ENCODE measurements around the gene CEP72.
"Not testable (repeated sequence)": the region's sequence is repeated elsewhere in the genome, so short reads cannot be mapped to it uniquely, and the experiment has no call there.

CEP72 gene

GRCh38 chr5:675111-675870 lies 63.2 kb downstream of the CEP72 start:
- no peak overlapping the region for H3K4me3 ChIP-seq (ENCODE audit: low read depth in 1 of 2, low read length in 1 of 2)
- H3K9me3 ChIP-seq = no peaks in the 10 kb centered on the region
- H3K4me1 ChIP-seq (ENCODE audit: control insufficient read depth in 1 of 2, insufficient read depth in 1 of 2, low read depth in 1 of 2, low read length in 1 of 2) = no peaks in the 10 kb centered on the region
- no peaks in the 10 kb centered on the region for H3K36me3 ChIP-seq
- no peak overlapping the region for H3K27ac ChIP-seq
- peaks cover 44% of the 10 kb centered on the region for H3K27me3 ChIP-seq
- no peak for TF ChIP-seq CTCF (IDR thresholded peaks at IDR 0.05)

GRCh38 chr5:675871-676698 lies 63.9 kb downstream of the CEP72 start:
- Histone ChIP-seq H3K4me3 (ENCODE audit: low read depth in 1 of 2, low read length in 1 of 2) (no peak overlapping the region), H3K9me3 (no peaks in the 10 kb centered on the region), H3K36me3 (no peaks in the 10 kb centered on the region), H3K27ac (no peak overlapping the region), H3K4me1 (ENCODE audit: control insufficient read depth in 1 of 2, insufficient read depth in 1 of 2, low read depth in 1 of 2, low read length in 1 of 2) (no peaks in the 10 kb centered on the region), H3K27me3 (peaks cover 36% of the 10 kb centered on the region)
- TF ChIP-seq CTCF (IDR thresholded peaks at IDR 0.05) = no peak

- Histone ChIP-seq H3K36me3 (no peaks in the 10 kb centered on the region), H3K27me3 (peaks cover 30% of the 10 kb centered on the region), H3K27ac (no peak overlapping the region), H3K4me3 (ENCODE audit: low read depth in 1 of 2, low read length in 1 of 2) (no peak overlapping the region), H3K9me3 (no peaks in the 10 kb centered on the region), H3K4me1 (ENCODE audit: control insufficient read depth in 1 of 2, insufficient read depth in 1 of 2, low read depth in 1 of 2, low read length in 1 of 2) (no peaks in the 10 kb centered on the region)
- TF ChIP-seq CTCF (IDR thresholded peaks at IDR 0.05) = no peak
Observed at GRCh38 chr5:676699-677076, 64.5 kb downstream of the CEP72 start.

GRCh38 chr5:677131-678101 lies 65.3 kb downstream of the CEP72 start:
- Histone ChIP-seq H3K27me3 (peaks cover 23% of the 10 kb centered on the region), H3K4me1 (ENCODE audit: control insufficient read depth in 1 of 2, insufficient read depth in 1 of 2, low read depth in 1 of 2, low read length in 1 of 2) (no peaks in the 10 kb centered on the region), H3K36me3 (no peaks in the 10 kb centered on the region), H3K9me3 (no peaks in the 10 kb centered on the region), H3K4me3 (ENCODE audit: low read depth in 1 of 2, low read length in 1 of 2) (no peak overlapping the region), H3K27ac (no peak overlapping the region)
- TF ChIP-seq CTCF (IDR thresholded peaks at IDR 0.05) = no peak

GRCh38 chr5:678521-678920 lies 66.4 kb downstream of the CEP72 start:
- H3K4me3 ChIP-seq (ENCODE audit: low read depth in 1 of 2, low read length in 1 of 2); H3K36me3 ChIP-seq; H3K9me3 ChIP-seq; H3K4me1 ChIP-seq (ENCODE audit: control insufficient read depth in 1 of 2, insufficient read depth in 1 of 2, low read depth in 1 of 2, low read length in 1 of 2); H3K27ac ChIP-seq: not testable (repeated sequence)
- peaks cover 12% of the 10 kb centered on the region for H3K27me3 ChIP-seq

GRCh38 chr5:679166-679895 lies 67.2 kb downstream of the CEP72 start:
- H3K4me1 ChIP-seq (ENCODE audit: control insufficient read depth in 1 of 2, insufficient read depth in 1 of 2, low read depth in 1 of 2, low read length in 1 of 2); H3K4me3 ChIP-seq (ENCODE audit: low read depth in 1 of 2, low read length in 1 of 2); H3K9me3 ChIP-seq; H3K36me3 ChIP-seq; H3K27me3 ChIP-seq; H3K27ac ChIP-seq: not testable (repeated sequence)

GRCh38 chr5:680118-680795 lies 68.1 kb downstream of the CEP72 start:
- not testable (repeated sequence) for H3K4me3 ChIP-seq (ENCODE audit: low read depth in 1 of 2, low read length in 1 of 2); H3K27me3 ChIP-seq; H3K36me3 ChIP-seq; H3K4me1 ChIP-seq (ENCODE audit: control insufficient read depth in 1 of 2, insufficient read depth in 1 of 2, low read depth in 1 of 2, low read length in 1 of 2); H3K9me3 ChIP-seq; H3K27ac ChIP-seq

- not testable (repeated sequence) for H3K27ac ChIP-seq; H3K4me3 ChIP-seq (ENCODE audit: low read depth in 1 of 2, low read length in 1 of 2); H3K36me3 ChIP-seq
Observed at GRCh38 chr5:680836-681235, 68.7 kb downstream of the CEP72 start.

More at GRCh38 chr5:680836-681235, 68.7 kb downstream of the CEP72 start:
- H3K27me3 ChIP-seq; H3K9me3 ChIP-seq; H3K4me1 ChIP-seq (ENCODE audit: control insufficient read depth in 1 of 2, insufficient read depth in 1 of 2, low read depth in 1 of 2, low read length in 1 of 2): not testable (repeated sequence)
